HCT116 (cell line): ENCODE results near the gene CERT1. TPM values are rescaled to one million over a fixed set of nuclear protein-coding genes. Genes with fewer than 3 reads are reported as not detected.

Experiments used
- ATAC-seq: fragments of 200-7000 bp; cut with Tn5 transposase; 2 replicates; pipeline ENCODE4 v1.9.1; 2020; ENCODE audit warnings: mild to moderate bottlenecking, moderate library complexity
- BruUV-seq: library from RNA; stranded (reverse); fragments of 400-500 nt; replicated peaks from 2 replicates; lab custom pipeline; 2021; lab: Mats Ljungman, UMichigan
- CTCF ChIA-PET: fragments of 300-600 bp; sonication (Branson Sonifier 250); formaldehyde crosslinking; loops from one replicate; lab custom pipeline; 2021; ENCODE audit warnings: antibody characterized with exemption; lab: Charles Lee
- POLR2A ChIA-PET: fragments of 300-600, 350-600 bp; sonication (Branson Sonifier 250); formaldehyde crosslinking; loops from one replicate; lab custom pipeline; 2021; ENCODE audit warnings: antibody characterized with exemption; lab: Charles Lee
- RAD21 ChIA-PET, 2 experiments: fragments of 300-600 bp; sonication (Branson Sonifier 250); formaldehyde crosslinking; loops; one replicate each; lab custom pipeline; 2023; ENCODE audit warnings: low total read pairs in 2 of 2; ENCODE audit not compliant: uncharacterized antibody in 2 of 2, unreplicated experiment in 2 of 2, low non-redundant PET in 1 of 2; lab: Charles Lee
- DNase-seq: peaks from one replicate; pipeline ENCODE4 v3.0.0-alpha.2; 2010; ENCODE audit warnings: low read depth, low spot score
- H2AFZ ChIP-seq: fragments of 200-600 bp; shearing (Covaris generic), sonication (generic); 2 replicates; pipeline ENCODE4 v1.6.1; 2017; ENCODE audit warnings: low read depth, mixed run types, mixed read lengths, antibody characterized with exemption, low read length; ENCODE audit not compliant: poor library complexity, severe bottlenecking
- H3K27ac ChIP-seq: 2 replicates; pipeline ENCODE4 v1.5.1; 2012; ENCODE audit warnings: low read depth, low read length
- H3K27me3 ChIP-seq: fragments of 200-600 bp; sonication (generic); 2 replicates; pipeline ENCODE4 v1.6.1; 2016; ENCODE audit warnings: mixed run types, low read length, mixed read lengths; ENCODE audit not compliant: insufficient read depth
- H3K36me3 ChIP-seq, 2 experiments: fragments of 200-500 bp in 1 of 2; fragments of 200-600 bp in 1 of 2; sonication (Bioruptor generic) in 1 of 2; sonication (generic) in 1 of 2; 2 replicates each; pipeline versions ENCODE4 v1.5.1 to v1.6.1; 2014 to 2016; ENCODE audit warnings: low read length in 2 of 2, inconsistent platforms in 1 of 2, mixed read lengths in 1 of 2, mixed run types in 1 of 2; ENCODE audit not compliant: insufficient read depth in 2 of 2, control insufficient read depth in 1 of 2
- H3K4me1 ChIP-seq, 2 experiments: fragments of 200-600 bp in 1 of 2; sonication (generic) in 1 of 2; 2 replicates each; pipeline versions ENCODE4 v1.5.1 to v1.6.1; 2012 to 2017; ENCODE audit warnings: low read length in 2 of 2, inconsistent platforms in 1 of 2, mild to moderate bottlenecking in 1 of 2, mixed read lengths in 1 of 2, mixed run types in 1 of 2, moderate library complexity in 1 of 2; ENCODE audit not compliant: insufficient read depth in 2 of 2, control insufficient read depth in 1 of 2
- H3K4me2 ChIP-seq: fragments of 200-600 bp; sonication (generic); 2 replicates; pipeline ENCODE4 v1.6.1; 2017; ENCODE audit warnings: mixed run types, low read length, mixed read lengths
- H3K4me3 ChIP-seq, 2 experiments: fragments of 200-600 bp in 1 of 2; sonication (generic) in 1 of 2; replicated peaks in 1 of 2; 2 replicates each; pipeline ENCODE4 v1.5.1; 2011 to 2016; ENCODE audit warnings: low read length in 2 of 2, control low read depth in 1 of 2, low read depth in 1 of 2, mild to moderate bottlenecking in 1 of 2, mixed read lengths in 1 of 2, mixed run types in 1 of 2
- H3K79me2 ChIP-seq: fragments of 200-600 bp; sonication (generic); 2 replicates; pipeline ENCODE4 v1.6.1; 2017; ENCODE audit warnings: mild to moderate bottlenecking, mixed run types, low read length, moderate library complexity, mixed read lengths; ENCODE audit not compliant: insufficient read depth
- H3K9ac ChIP-seq: fragments of 200-600 bp; sonication (generic); 2 replicates; pipeline ENCODE4 v1.6.1; 2016; ENCODE audit warnings: low read length, mixed read lengths
- H3K9me2 ChIP-seq: fragments of 200-600 bp; sonication (generic), shearing (Covaris generic); 2 replicates; pipeline ENCODE4 v1.6.1; 2017; ENCODE audit warnings: mixed run types, mild to moderate bottlenecking, moderate library complexity; ENCODE audit not compliant: insufficient read depth
- H3K9me3 ChIP-seq, 2 experiments: fragments of 200-500 bp in 1 of 2; fragments of 200-600 bp in 1 of 2; sonication (Bioruptor generic) in 1 of 2; sonication (generic) in 1 of 2; 2 replicates each; pipeline ENCODE4 v1.6.1; 2014 to 2017; ENCODE audit warnings: low read length in 2 of 2, mixed read lengths in 2 of 2, inconsistent platforms in 1 of 2, low read depth in 1 of 2, mild to moderate bottlenecking in 1 of 2, mixed run types in 1 of 2, moderate library complexity in 1 of 2; ENCODE audit not compliant: control insufficient read depth in 1 of 2, insufficient read depth in 1 of 2
- H4K20me1 ChIP-seq: fragments of 200-600 bp; sonication (generic), shearing (Covaris generic); 2 replicates; pipeline ENCODE4 v1.6.1; 2017; ENCODE audit warnings: mixed run types, mild to moderate bottlenecking, moderate library complexity; ENCODE audit not compliant: insufficient read depth
- CEBPB ChIP-seq: IDR thresholded peaks from 2 replicates; pipeline ENCODE4 v1.6.1; 2012; ENCODE audit warnings: low read depth
- EZH2 ChIP-seq: fragments of 200-600 bp; sonication (generic); IDR thresholded peaks from 2 replicates; pipeline ENCODE4 v1.6.1; 2017; ENCODE audit warnings: antibody characterized with exemption, mixed run types
- EZH2phosphoT487 ChIP-seq: fragments of 200-600 bp; IDR thresholded peaks from 2 replicates; pipeline ENCODE4 v1.6.1; 2018; ENCODE audit warnings: antibody characterized with exemption, borderline replicate concordance
- FOSL1 ChIP-seq: IDR thresholded peaks from 2 replicates; pipeline ENCODE4 v1.6.1; 2012; ENCODE audit warnings: low read depth
- JUND ChIP-seq: IDR thresholded peaks from 2 replicates; pipeline ENCODE4 v1.6.1; 2012
- MAX ChIP-seq: IDR thresholded peaks from 2 replicates; pipeline ENCODE4 v1.6.1; 2012
- POLR2A ChIP-seq: IDR thresholded peaks from 2 replicates; pipeline ENCODE4 v1.7.0; 2011; ENCODE audit warnings: borderline replicate concordance; ENCODE audit not compliant: insufficient read depth, insufficient read length; ENCODE audit errors: extremely low read depth
- RAD21 ChIP-seq: IDR thresholded peaks from 2 replicates; pipeline ENCODE4 v1.6.1; 2012; ENCODE audit warnings: low read depth, mild to moderate bottlenecking
- SP1 ChIP-seq: IDR thresholded peaks from 2 replicates; pipeline ENCODE4 v1.6.1; 2012; ENCODE audit warnings: low read depth
- TCF7L2 ChIP-seq: IDR thresholded peaks from 2 replicates; pipeline ENCODE4 v1.7.0; 2011; ENCODE audit warnings: borderline replicate concordance, inconsistent platforms; ENCODE audit not compliant: insufficient read depth, insufficient read length; ENCODE audit errors: extremely low read depth
- ZBTB33 ChIP-seq: IDR thresholded peaks from 2 replicates; pipeline ENCODE4 v1.6.1; 2011; ENCODE audit warnings: mild to moderate bottlenecking, low read length, moderate library complexity; ENCODE audit not compliant: insufficient replicate concordance; ENCODE audit errors: extremely low read depth
- intact Hi-C: fragments of 100-400 bp; cut with micrococcal nuclease; formaldehyde crosslinking; loops from 2 replicates; pipeline ENCODE4 v1.10.0; 2022
- total RNA-seq: library from RNA; stranded (reverse); gene quantifications from one replicate; pipeline ENCODE4 v1.2.1, GENCODE V29; 2021; ENCODE audit not compliant: unreplicated experiment

The CERT1 gene
- total RNA-seq, 1 experiment from 2014 or later: 22.8 TPM

- no peak for DNase-seq
- H3K27ac ChIP-seq: no peak overlapping the region
- no TSS peak for BruUV-seq
- no peak overlapping the region for H2AFZ ChIP-seq
- H4K20me1 ChIP-seq: peaks cover 8% of the 10 kb centered on the region; the same call in 1 of the 2 replicates
- RAD21 ChIA-PET: no interaction called here
- H3K4me3 ChIP-seq: no peak overlapping the region
- intact Hi-C loops: no loop called here
- no peak overlapping the region for H3K4me2 ChIP-seq
- no peaks in the 10 kb centered on the region for H3K9me2 ChIP-seq
- ATAC-seq: no peak
- H3K4me1 ChIP-seq: peaks cover 7 to 17% of the 10 kb centered on the region in 2 experiments; a peak in 3 of 4 replicates
- TF ChIP-seq JUND (no peak), RAD21 (no peak), POLR2A (no peak), SP1 (no peak), ZBTB33 (no peak), CEBPB (no peak), TCF7L2 (no peak), MAX (no peak), EZH2 (no peak), EZH2phosphoT487 (no peak), FOSL1 (no peak)
- no peaks in the 10 kb centered on the region for H3K27me3 ChIP-seq
- H3K9ac ChIP-seq: no peak overlapping the region
- CTCF ChIA-PET: interaction anchor here (1.0 to 1.6 kb wide), 2 partner anchors 25 to 340 kb away, joined by 3 read pairs; no protein-coding TSS in a partner anchor
- POLR2A ChIA-PET: no interaction called here
- H3K9me3 ChIP-seq: no peaks in the 10 kb centered on the region
- H3K79me2 ChIP-seq: peaks cover 76% of the 10 kb centered on the region
- peaks cover 20 to 22% of the 10 kb centered on the region in 2 experiments for H3K36me3 ChIP-seq
Observed at GRCh38 chr5:75340714-75341478, 170.5 kb downstream of the CERT1 start.
